DMS53 (cell line): Measurements from ENCODE around the gene TMCO4.
"Not testable (repeated sequence)": the region's sequence is repeated elsewhere in the genome, so short reads cannot be mapped to it uniquely, and the experiment has no call there.

Experiments used
- DNase-seq: peaks from one replicate; lab custom pipeline; 2025; lab: John Stamatoyannopoulos, UW

The TMCO4 gene

DNA sequence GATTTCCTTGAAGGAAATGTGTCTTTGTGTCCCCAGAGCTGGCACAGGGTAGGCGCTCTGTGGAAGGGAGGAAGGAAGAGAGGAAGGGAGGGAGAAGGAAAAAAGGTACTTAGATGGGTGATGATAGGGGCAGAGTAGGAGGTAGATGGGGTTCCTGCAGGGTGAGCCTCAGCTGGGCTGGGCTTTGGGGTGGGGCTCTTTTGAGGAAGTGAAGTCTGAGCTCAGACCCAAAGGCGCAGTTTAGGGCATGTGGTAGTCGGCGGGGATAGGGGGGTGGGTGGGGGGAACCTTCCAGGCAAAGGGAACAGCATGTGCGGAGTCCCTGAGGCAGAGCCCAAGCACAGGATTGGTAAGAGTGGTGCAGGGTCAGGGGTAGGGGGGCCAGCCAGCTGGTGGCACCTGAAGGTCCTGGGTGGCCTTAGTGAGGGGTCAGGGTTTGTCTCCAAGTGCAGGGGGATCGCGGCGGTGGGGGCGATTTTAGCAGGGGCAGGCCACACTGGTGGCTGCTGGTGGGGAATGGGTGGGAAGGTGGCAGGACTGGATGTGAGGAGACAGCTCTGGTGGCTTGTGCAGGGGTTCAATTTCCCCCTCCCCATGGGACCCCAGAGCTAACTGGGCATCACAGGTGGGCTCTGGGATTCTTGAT, 143.5 kb downstream of the TMCO4 start:
- no peak for DNase-seq

DNA sequence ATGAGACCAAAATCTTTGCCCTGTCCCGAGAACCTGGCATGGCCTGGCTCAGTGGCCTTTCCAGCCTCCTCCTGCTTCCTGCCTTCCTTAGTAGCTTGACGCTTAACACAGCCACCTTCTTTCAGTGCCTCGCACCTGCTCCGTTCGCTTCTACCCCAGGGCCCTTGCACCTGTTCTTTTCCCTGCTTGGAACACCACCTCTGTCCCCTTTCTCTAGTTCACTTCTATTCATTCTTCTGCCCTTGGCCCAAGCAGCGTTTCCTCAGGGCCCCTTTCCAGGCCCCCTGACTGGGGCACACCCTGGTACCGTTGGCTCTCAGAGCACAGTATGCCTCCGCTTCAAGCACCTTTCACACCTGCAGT, 144.0 kb downstream of the TMCO4 start:
- no peak for DNase-seq

DNA sequence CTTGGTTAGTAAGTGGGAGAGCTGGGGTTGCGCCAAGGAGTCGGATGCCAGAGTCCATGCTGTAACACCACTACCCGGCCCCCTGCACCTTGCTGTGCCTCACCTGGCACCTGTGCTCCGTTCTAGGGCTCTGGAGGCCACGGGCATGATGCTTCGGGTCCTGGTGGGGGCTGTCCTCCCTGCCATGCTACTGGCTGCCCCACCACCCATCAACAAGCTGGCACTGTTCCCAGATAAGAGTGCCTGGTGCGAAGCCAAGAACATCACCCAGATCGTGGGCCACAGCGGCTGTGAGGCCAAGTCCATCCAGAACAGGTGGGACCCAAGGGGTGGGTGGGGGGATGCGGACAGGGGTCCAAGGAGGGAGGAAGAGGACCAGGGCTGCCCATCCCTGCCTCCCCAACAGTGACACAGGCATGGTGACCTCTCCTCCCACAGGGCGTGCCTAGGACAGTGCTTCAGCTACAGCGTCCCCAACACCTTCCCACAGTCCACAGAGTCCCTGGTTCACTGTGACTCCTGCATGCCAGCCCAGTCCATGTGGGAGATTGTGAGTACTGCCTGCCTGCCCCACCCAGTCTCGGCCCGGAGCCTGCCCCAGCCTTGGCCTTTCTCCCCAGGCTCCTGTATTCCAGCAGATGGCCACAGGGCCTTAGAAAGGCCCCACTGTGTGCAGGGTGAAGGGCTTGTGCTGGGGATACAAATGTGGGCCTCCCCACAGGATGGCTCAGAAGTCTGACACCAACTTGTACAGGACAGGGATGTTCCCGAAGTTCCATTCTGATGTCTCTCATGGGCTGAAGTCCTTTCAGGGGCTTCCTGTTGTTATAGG, 144.6 kb downstream of the TMCO4 start:
- no peak for DNase-seq

DNA sequence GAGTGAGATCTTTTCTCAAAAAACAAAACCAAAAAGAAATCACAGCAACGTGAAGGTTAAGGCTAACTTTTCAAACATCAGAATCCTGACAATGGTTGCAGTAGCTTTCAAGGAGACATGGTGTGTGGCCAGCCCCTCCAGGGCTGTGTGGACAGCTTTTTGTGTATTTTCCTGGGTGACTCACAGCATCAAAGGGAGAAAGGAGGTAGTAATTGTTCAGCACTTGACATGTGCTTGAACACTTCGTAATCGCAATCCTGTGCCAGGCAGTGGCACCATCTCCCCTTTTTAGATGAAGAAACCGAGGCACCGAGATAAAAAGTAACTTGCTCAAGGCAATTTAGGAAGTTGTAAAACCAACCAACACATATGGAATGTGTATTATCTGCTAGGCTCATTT, 145.3 kb downstream of the TMCO4 start:
- DNase-seq = peak; percentile 90

DNA sequence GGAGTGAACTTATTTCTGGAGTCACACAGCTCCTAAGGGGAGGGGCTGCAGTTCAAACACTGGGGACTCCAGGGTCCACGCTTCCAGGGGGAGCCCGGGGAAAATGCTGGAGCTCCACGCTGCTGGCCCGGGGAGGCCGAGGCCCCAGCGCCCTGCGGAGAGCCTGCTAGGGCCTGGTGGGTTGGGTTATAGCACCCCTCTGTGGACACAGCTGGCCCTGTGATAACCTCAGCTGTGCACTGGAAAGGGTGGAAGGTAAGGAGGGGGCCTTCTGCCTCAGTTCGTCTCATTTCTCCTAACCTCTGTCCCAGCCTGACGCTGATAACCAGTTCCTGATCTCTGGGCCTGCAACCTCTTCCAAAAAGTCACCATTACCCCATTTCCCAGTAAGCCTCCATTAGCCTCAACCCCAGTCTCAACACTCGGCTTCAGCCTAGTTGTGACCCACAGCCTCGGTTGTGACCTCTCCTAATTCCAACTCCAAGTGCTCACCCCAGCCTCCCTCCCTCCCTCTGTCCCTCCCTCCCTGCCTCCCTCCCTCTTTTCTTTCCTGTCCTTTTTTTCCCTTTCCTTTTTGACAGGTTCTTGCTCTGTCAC, 148.5 kb downstream of the TMCO4 start:
- peak; percentile 72 for DNase-seq

DNA sequence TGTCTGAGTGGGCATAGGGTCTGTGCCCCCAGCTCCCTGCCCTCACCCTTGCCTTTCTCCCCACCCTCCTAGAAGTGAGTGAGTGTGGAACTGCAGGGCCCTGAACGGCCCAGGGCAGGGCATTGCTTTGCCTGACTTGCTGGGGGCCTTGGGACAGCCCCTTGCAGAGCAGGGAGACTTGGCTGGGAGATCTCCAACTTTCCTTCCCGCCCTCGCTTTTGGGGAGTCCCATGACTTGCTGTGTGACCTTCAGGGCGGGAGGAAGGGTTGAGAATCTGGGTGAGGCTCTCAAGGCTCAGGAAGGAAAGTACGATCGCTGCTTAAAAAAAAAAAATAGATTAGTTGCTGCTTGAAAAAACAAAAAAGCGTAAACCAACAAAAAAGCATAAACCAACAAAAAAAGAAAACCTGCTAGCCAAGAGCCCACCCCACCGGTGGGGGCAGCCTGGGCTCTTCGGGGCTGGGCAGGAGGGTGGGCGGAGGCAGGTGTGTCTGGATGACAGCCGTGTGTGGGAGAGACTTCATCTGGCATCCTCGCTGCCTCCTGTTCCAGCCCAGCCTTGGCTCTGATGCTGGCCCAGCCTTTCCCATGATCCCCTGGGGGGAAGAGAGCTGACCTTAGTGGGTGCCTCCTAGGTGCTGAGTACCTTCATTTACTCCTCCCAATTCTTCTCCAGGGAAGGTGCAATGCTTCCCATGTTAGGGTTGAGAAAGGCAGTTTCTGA, 149.1 kb downstream of the TMCO4 start:
- peak; percentile 58 for DNase-seq

DNA sequence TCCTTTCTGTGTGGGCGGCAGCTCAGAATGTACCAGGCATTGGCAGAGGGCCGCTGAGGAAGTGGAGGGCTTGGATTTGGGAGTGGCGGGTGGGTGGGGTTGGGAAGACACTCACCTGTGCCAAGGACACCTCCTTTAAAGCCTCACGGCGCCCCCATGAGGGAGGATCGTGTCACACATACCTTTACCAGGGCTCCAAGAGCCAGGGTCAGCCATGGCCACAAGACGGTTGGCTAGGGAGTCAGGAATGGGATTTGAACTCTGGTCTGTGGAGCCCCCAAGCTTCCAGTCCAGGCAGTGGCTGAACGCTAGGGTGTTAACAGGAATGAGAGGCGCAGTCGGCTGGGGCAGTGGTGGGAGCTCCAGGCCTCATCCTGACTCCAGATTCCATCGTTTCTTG, 151.0 kb downstream of the TMCO4 start:
- peak; percentile 60 for DNase-seq

DNA sequence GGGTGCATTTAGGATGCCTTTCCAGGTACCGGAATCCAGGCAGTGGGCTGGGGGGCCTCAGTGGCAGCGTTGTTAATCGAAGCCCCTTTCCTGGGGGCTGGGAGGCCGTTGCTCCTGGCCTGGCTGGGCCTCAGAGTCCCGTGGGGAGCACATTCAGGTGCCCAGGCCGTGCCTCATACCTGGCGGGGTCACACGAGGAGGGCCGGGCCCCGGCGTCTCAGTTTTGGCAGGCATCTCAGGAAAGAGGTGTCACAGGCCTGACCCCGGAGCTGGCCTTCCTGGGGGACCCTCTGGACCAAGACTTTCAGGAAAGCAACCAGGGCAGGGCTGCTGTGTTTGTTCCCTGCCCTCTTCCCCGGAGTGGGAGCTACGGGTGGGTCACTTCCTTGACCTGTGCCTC, 151.5 kb downstream of the TMCO4 start:
- DNase-seq = no peak

DNA sequence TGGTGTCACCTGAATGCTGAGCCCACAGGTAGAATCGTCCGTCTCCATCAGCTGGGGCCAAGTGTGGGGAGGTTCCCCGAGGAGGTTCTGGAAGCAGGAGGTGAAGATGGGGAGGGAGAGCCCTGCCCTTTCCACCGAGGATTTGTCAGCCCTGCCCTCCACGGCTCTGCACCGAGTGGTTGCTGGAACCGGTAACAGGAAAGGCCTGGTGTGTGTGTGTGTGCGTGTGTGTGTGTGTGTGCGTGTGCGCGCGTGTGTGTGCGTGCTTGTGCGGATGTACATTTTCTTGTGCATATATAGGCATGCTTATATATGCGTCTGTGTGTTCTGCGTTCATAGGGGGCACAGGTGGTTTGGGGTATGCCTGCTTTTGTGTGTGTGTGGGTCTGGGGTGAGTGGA, 152.1 kb downstream of the TMCO4 start:
- DNase-seq = peak; percentile 21

DNA sequence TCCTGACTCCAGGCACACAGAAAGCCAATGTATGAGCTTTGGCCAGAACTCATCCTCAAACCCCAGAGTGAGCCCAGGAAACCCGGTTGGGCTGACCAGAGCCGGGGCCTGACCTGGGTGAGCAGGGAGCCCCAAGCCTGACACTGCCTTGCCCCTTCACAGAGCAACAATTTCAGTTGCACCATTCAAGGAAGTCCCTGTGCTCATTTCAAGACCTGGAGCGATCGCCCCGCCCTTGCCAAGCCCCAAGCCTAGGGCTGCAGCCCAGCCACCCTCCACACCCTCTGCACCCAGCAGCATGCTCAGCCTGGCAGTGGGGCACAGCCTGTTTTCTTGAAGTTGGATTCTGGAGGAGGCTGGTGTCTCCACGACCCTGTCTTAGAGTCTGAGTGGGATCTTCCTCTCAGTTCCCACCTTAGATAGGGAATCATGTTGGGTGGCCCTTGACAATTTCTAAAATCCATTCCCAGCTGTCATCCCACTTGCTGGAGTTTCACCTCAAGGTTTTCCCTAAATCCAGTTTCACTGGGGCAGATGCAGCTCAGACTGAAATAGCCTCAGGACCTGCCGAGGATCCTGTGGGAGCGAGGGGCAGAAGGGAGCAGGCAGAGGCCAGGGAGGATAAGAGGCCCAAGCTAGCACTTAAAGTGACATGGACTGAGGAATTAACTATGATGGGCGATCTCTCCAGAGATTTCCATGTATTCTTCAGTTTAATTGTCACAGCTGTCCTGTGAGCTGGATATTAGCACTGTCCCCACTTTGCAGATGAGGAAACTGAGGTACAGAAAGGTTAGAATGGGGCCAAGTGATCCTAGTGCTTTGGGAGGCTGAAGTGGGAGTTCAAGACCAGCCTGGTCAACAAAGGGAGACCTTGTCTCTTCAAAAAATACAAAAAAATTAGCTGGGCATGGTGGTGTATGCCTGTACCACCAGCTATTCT, 153.1 kb downstream of the TMCO4 start:
- no peak for DNase-seq

DNA sequence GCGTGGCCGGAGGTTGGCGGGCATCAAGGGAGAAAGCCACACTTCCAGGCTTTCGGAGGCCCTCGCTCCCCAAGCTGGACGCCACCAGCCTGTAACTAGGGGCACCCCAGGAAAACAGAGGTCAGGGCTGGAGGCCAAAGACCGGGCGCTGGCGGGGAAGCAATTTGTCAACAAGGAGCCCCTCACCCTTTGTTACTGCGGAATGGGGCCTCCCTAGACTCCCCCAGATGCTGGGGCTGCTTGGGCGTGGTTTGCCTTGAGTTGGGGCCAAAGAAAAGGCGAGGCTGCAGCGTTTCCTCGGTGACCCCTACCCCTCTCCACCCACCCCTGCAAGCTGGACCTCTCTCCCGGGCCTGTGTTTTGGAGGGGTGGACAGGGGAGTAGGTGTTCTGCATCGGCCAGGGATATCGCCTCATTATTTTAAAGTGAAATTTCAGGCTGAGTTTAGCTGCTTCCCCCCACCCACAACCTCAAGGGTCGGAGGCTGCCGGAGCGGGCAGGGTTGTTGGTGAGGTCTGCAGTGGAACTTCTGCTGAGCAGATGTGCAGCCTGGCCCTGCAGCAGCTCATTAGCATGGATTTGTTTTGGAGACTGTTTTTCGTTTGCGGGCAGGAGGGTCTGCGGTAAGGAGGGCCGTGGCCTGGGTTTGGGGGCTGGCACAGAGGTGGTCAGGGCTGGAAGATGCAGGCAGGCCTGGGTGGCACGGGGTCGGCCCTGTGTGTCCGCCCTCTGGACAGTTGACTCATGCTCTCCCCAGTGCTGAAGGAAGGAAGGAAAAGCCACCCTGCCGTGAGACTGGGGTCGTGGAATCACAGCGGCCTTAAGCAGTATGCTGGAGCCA, 154.1 kb downstream of the TMCO4 start:
- no peak for DNase-seq

DNA sequence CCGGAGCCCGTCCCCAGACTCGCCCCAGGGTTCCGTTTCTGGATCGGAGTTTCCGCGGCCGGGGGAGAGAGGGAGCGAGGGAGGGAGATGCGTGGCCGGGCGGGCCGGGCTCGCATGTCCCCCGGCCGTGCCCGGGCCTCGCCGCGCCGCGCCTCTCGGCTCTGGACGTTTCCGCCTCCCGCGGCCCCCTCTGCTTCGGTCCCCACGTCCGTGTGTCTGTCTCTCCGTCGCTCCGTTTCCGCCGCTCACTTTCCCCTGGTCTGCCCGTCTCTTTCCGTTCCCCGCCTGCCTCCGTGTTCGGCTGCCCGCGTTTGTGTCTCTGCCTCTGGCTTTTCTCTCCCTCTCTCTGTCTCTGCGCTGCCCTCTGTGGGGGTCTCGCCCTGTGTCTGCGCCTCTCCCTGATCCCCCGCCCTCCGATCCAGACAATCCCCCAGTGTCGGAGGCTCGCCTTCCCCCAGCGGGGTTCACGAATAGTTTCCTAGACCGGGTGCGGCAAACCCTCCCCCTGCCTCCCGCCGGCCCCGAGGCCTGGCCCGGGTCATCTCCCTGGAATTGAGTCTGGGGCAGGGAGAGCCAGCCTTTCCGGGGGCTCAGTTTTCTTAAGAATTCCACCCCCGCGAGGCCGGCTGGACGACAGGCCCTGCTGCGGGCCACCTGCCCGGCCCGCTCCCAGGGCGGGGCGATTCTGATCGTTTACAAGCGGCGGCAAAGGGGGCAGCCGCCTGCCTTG, 154.9 kb downstream of the TMCO4 start:
- peak; percentile 78 for DNase-seq

DNA sequence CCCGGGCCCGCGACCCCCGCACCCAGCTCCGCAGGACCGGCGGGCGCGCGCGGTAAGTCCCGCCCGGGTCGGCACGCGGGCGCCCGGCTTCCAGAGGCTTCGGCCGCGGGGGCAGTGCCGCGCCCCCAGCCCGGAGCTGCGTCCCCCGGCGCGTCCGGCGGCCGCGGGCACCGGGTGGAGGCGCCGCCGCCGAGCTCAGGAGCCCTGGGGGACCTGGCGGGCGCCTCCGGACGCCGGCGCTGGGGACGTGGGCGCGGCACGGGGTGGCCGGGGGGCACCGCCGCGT, 155.4 kb downstream of the TMCO4 start:
- peak; percentile 67 for DNase-seq

DNA sequence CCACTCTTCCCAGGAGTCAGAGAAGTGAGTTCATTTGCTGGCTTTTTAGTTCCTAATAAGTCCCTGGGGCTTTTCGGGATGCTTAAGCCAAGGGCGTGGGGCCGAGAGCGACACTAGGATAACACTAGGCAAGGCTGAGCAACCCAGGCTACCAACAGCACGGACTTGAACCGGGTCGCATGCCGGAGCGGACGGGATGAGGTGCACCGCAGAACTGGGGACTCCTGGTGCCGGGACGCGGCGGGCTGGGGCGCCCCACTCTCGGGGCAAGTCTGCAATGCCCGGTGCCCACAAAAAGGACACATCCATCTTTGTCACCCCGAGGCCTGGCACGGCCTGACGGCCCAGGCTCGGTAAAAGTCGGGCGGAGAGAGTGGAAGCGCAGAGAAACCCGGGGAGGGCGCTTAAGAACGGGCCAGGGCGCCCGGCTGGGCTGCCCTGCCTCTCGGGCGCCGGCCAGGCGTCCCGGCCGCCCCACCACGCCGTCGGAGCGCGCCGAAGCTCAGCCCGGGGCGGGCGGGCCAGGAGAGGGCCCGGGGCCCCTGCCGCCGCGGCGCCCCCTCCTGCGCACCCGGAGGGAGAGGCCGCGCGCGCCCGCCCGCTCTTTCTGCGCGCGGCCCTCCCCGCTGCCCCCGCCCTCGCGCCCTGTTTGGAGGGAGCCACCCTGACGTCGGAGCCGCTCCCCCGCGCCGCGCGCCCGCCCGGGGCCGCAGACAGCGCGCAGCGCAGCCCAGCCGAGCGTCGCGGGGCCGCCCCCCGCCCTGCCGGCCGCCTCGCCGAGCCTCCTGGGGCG, 155.9 kb downstream of the TMCO4 start, which contains the start of gene NBL1:
Gene NBL1 (plus strand): TSS at position 710 of the 793 bp plus-strand sequence. CDS start 10,720 bp downstream, outside the sequence.
- peak; percentile 77 for DNase-seq

DNA sequence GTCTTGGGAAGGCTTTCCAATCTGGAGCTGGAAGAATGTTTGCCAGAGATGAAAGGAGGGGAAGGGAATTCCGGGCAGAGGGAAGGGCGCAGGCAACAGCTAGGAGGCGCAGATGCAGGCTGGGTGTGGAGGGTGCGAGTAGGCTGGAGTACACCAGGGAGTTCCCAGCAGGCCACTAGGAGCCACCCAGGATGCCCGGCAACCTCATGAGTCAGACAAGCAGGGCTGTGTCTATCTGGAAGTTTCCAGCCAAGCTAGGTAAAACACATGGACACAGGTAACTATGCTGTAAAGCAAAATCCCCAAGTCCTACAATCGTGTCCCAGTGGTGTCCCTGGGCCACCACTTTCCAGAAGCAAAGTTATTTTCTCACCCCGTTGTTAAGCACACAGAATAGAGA, 156.6 kb downstream of the TMCO4 start:
- peak; percentile 82 for DNase-seq

DNA sequence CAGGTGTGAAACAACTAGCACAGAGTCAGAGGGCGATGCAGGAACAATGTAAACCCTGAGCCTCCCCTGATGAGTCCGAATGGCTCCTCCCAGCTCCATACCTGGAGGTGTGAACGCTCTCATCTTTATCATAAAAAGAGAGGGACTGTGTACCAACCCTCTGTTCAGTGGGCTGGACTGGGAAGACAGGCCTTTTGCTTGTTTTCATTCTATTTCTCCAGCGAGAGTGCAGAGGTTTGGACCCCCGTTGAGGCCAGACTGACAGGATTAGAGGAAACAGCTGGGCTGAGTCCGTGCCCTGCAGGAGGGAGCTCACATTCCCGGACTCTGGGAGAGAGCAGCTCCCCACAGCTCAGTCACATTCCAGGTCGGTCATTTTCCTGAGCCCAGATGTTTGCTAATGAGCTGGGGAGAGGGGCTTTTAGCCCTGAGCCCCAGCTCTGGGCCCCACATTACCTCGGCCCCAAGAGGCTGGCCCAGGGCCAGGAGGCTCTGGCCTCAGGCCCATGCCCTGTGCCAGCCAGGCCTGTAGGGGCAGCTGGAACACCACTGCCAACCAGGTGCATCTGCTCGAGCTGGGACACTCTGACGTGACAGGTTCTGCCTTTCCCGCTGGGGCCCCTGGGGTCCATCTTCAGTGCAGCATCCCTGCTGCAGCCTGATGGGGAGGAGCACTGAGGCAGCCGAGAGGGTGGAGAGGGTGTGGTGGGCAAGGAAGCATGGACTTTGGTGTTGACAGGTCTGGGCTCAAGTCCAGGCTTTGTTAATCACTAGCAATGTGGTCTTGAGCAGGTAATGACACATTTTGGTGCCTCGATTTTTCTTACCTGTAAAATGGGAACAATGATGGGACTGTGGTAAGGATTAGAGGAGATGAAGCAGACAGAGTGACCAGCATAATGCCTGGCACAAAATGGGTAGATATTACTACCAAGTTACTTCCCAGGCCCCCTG, 159.1 kb downstream of the TMCO4 start:
- DNase-seq = peak; percentile 76

DNA sequence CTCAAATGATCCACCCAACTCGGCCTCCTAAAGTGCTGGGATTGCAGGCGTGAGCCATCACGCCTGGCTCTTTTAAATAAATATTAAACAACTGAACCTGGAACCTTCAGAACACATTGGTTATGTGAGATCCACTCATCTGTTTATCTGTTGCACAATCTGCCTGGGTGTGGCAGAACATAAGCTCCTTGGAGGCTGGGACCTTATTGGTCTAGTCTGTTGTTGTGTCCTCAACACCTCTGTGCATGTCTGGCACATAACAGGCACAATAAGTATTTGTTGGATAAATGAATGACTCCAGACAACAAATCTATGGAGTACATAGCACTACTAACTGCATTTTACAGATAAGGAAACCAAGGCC, 159.7 kb downstream of the TMCO4 start:
- no peak for DNase-seq

DNA sequence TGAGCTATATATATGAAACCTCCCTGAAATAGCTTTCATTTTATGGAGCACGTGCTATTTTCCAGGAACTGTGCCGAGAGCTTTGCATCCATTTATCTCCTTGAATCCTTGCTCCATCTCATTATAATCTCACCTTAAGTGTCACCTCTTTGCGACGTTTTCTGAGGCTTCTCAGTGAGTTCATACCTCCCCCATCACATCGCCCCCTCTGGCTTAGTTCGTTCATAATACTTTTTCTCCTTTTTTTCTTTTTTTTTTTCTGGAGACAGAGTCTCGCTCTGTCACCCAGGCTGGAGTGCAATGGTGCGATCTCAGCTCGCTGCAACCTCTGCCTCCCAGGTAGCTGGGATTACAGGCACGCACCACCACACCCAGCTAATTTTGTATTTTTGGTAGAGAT, 160.5 kb downstream of the TMCO4 start:
- DNase-seq = not testable (repeated sequence)
